H1 (cell line): ENCODE results near the gene GRID1. TPM values are rescaled to one million over a fixed set of nuclear protein-coding genes. Genes with fewer than 3 reads are reported as not detected.

Experiments used
- CTCF ChIA-PET: fragments of 300-600 bp; sonication (Branson Sonifier 250); formaldehyde crosslinking; loops from one replicate; lab custom pipeline; 2021; ENCODE audit not compliant: partially characterized antibody; lab: Charles Lee
- POLR2A ChIA-PET: fragments of 300-600 bp; sonication (Branson Sonifier 250); formaldehyde crosslinking; loops from one replicate; lab custom pipeline; 2021; ENCODE audit warnings: inconsistent platforms; ENCODE audit not compliant: partially characterized antibody; lab: Charles Lee
- DNase-seq, 2 experiments: peaks; one replicate each; pipeline versions ENCODE4 v3.0.0 to v3.0.0-alpha.2; 2010 to 2022; ENCODE audit warnings: low spot score in 2 of 2, low read depth in 1 of 2, mixed read lengths in 1 of 2
- FAIRE-seq: peaks from 2 replicates; lab custom pipeline; 2011; peaks lifted over from hg19 to GRCh38; lab: Jason Lieb, UNC
- H2AFZ ChIP-seq: 2 replicates; pipeline ENCODE4 v1.8.1; 2012; ENCODE audit warnings: low read length, inconsistent platforms
- H2AK5ac ChIP-seq: 2 replicates; pipeline ENCODE4 v1.6.1; 2013; ENCODE audit warnings: low read depth, low read length
- H2BK120ac ChIP-seq: replicated peaks from 2 replicates; pipeline ENCODE3; 2013; ENCODE audit warnings: low read depth, low read length, inconsistent platforms
- H2BK12ac ChIP-seq: 2 replicates; pipeline ENCODE4 v1.6.1; 2013; ENCODE audit warnings: low read depth, low read length
- H2BK15ac ChIP-seq: 2 replicates; pipeline ENCODE4 v1.6.1; 2013; ENCODE audit warnings: low read length
- H2BK20ac ChIP-seq: 2 replicates; pipeline ENCODE4 v1.6.1; 2013; ENCODE audit warnings: low read length
- H2BK5ac ChIP-seq: 2 replicates; pipeline ENCODE4 v1.6.1; 2013; ENCODE audit warnings: low read depth, low read length
- H3K14ac ChIP-seq: 2 replicates; pipeline ENCODE4 v1.6.1; 2013; ENCODE audit warnings: inconsistent platforms; ENCODE audit not compliant: insufficient read length
- H3K18ac ChIP-seq: 2 replicates; pipeline ENCODE4 v1.6.1; 2013; ENCODE audit warnings: low read length; ENCODE audit errors: extremely low read depth
- H3K23ac ChIP-seq: 2 replicates; pipeline ENCODE4 v1.6.1; 2013; ENCODE audit warnings: inconsistent platforms; ENCODE audit not compliant: insufficient read length
- H3K23me2 ChIP-seq: 2 replicates; pipeline ENCODE4 v1.6.1; 2013; ENCODE audit warnings: low read depth, low read length
- H3K27ac ChIP-seq: 2 replicates; pipeline ENCODE4 v1.6.1; 2011; ENCODE audit warnings: low read depth, low read length, inconsistent platforms
- H3K27me3 ChIP-seq, 4 experiments: replicated peaks in 1 of 4; 1 replicate in 1 of 4; 2 replicates in 3 of 4; pipeline versions ENCODE4 v1.6.1 to v1.8.1; 2011 to 2013; ENCODE audit warnings: low read length in 3 of 4, mild to moderate bottlenecking in 3 of 4, inconsistent platforms in 2 of 4, mixed read lengths in 2 of 4, moderate library complexity in 1 of 4; ENCODE audit not compliant: control insufficient read depth in 3 of 4, insufficient read depth in 3 of 4; ENCODE audit errors: extremely low read depth in 1 of 4
- H3K36me3 ChIP-seq, 4 experiments: 2 replicates each; pipeline versions ENCODE4 v1.6.1 to v1.8.1; 2011 to 2013; ENCODE audit warnings: mild to moderate bottlenecking in 4 of 4, low read length in 3 of 4, moderate library complexity in 2 of 4, control low read depth in 1 of 4, inconsistent platforms in 1 of 4; ENCODE audit not compliant: insufficient read depth in 4 of 4, control insufficient read depth in 2 of 4
- H3K4ac ChIP-seq: replicated peaks from 2 replicates; pipeline ENCODE3; 2013; ENCODE audit warnings: low read length, low read depth, mixed read lengths, inconsistent platforms; ENCODE audit not compliant: insufficient read length
- H3K4me1 ChIP-seq, 4 experiments: replicated peaks in 1 of 4; 1 replicate in 1 of 4; 2 replicates in 3 of 4; pipeline versions ENCODE4 v1.6.1 to v1.8.1; 2011 to 2013; ENCODE audit warnings: low read length in 3 of 4, inconsistent platforms in 2 of 4, mixed read lengths in 1 of 4; ENCODE audit not compliant: insufficient read depth in 4 of 4, control insufficient read depth in 3 of 4
- H3K4me2 ChIP-seq, 2 experiments: 2 replicates each; pipeline versions ENCODE4 v1.6.1 to v1.8.1; 2011 to 2013; ENCODE audit warnings: low read depth in 2 of 2, low read length in 2 of 2, control low read depth in 1 of 2, inconsistent platforms in 1 of 2, mild to moderate bottlenecking in 1 of 2; ENCODE audit not compliant: insufficient read depth in 1 of 2
- H3K4me3 ChIP-seq, 4 experiments: fragments of 200-600, 300-600 bp in 1 of 4; sonication (generic), shearing (Covaris generic), sonication (Bioruptor Twin) in 1 of 4; 2 replicates each; pipeline versions ENCODE4 v1.5.1 to v1.8.1; 2011 to 2016; ENCODE audit warnings: low read length in 4 of 4, low read depth in 3 of 4, control low read depth in 2 of 4, inconsistent platforms in 2 of 4, mild to moderate bottlenecking in 2 of 4, mixed read lengths in 1 of 4, moderate library complexity in 1 of 4; ENCODE audit not compliant: insufficient read depth in 2 of 4; ENCODE audit errors: extremely low read depth in 1 of 4
- H3K56ac ChIP-seq: replicated peaks from 2 replicates; pipeline ENCODE3; 2013; ENCODE audit warnings: low read depth, mild to moderate bottlenecking, mixed read lengths, low read length, inconsistent platforms; ENCODE audit not compliant: insufficient read length
- H3K79me1 ChIP-seq: 2 replicates; pipeline ENCODE4 v1.6.1; 2013; ENCODE audit warnings: low read depth, low read length, control low read depth
- H3K79me2 ChIP-seq, 2 experiments: 2 replicates each; pipeline versions ENCODE4 v1.6.1 to v1.8.1; 2012 to 2013; ENCODE audit warnings: low read length in 2 of 2, mild to moderate bottlenecking in 2 of 2, inconsistent platforms in 1 of 2; ENCODE audit not compliant: insufficient read depth in 2 of 2, control insufficient read depth in 1 of 2
- H3K9ac ChIP-seq, 4 experiments: replicated peaks in 1 of 4; 1 replicate in 1 of 4; 2 replicates in 3 of 4; pipeline versions ENCODE4 v1.6.1 to v1.8.1; 2011 to 2013; ENCODE audit warnings: low read depth in 3 of 4, low read length in 3 of 4, control low read depth in 2 of 4, mild to moderate bottlenecking in 2 of 4, moderate library complexity in 2 of 4, inconsistent platforms in 1 of 4; ENCODE audit errors: extremely low read depth in 1 of 4
- H3K9me3 ChIP-seq, 2 experiments: 2 replicates each; pipeline versions ENCODE4 v1.6.1 to v1.8.1; 2012 to 2013; ENCODE audit warnings: mild to moderate bottlenecking in 2 of 2, moderate library complexity in 2 of 2, control low read depth in 1 of 2, inconsistent platforms in 1 of 2, low read depth in 1 of 2, low read length in 1 of 2, mixed read lengths in 1 of 2; ENCODE audit not compliant: insufficient read depth in 2 of 2
- H4K20me1 ChIP-seq, 2 experiments: replicated peaks in 1 of 2; 2 replicates each; pipeline versions ENCODE3 to v1.8.1; 2011 to 2013; ENCODE audit warnings: inconsistent platforms in 2 of 2, low read length in 2 of 2, mild to moderate bottlenecking in 1 of 2; ENCODE audit not compliant: insufficient read depth in 2 of 2, control insufficient read depth in 1 of 2
- H4K5ac ChIP-seq: 2 replicates; pipeline ENCODE4 v1.6.1; 2013; ENCODE audit warnings: low read length, low read depth, mixed read lengths, inconsistent platforms; ENCODE audit not compliant: insufficient read length
- H4K8ac ChIP-seq: 2 replicates; pipeline ENCODE4 v1.8.0; 2013; ENCODE audit warnings: mild to moderate bottlenecking, moderate library complexity, low read length, inconsistent platforms; ENCODE audit not compliant: insufficient read depth; ENCODE audit errors: extremely low read depth
- H4K91ac ChIP-seq: replicated peaks from 2 replicates; pipeline ENCODE3; 2013; ENCODE audit warnings: low read length, mixed read lengths, inconsistent platforms; ENCODE audit not compliant: insufficient read length
- NANOG ChIP-seq: IDR thresholded peaks from 2 replicates; pipeline ENCODE4 v1.6.1; 2011; ENCODE audit warnings: low read length, low read depth, mild to moderate bottlenecking, inconsistent platforms; ENCODE audit not compliant: insufficient read depth, poor library complexity, severe bottlenecking
- POLR2A ChIP-seq, 2 experiments: IDR thresholded peaks; 1 replicate in 1 of 2; 2 replicates in 1 of 2; pipeline ENCODE4 v1.6.1; 2011; ENCODE audit warnings: low read depth in 2 of 2, low read length in 2 of 2, mild to moderate bottlenecking in 2 of 2; ENCODE audit errors: control extremely low read depth in 1 of 2
- TAF7 ChIP-seq: optimal IDR thresholded peaks from 2 replicates; pipeline ENCODE3; 2011; ENCODE audit warnings: low read depth, mild to moderate bottlenecking, inconsistent platforms, low read length, moderate library complexity, borderline replicate concordance
- WGBS, 2 experiments: shearing (Covaris generic) in 1 of 2; methylation state at CpG; one replicate each; pipeline versions ENCODE4 v1.1.6 to v1.1.7; 2013 to 2015; ENCODE audit warnings: low lambda C conversion rate in 2 of 2, mixed read lengths in 2 of 2, inconsistent platforms in 1 of 2, low coverage in 1 of 2, missing lambda C conversion rate in 1 of 2; ENCODE audit not compliant: insufficient replicate concordance in 2 of 2, insufficient coverage in 1 of 2, insufficient read length in 1 of 2; ENCODE audit errors: extremely low coverage in 1 of 2, missing lambda C conversion rate in 1 of 2; 5-methylcytosine and 5-hydroxymethylcytosine counted together
- polyA plus RNA-seq, 7 experiments: library from polyadenylated mRNA; depleted of rRNA in 3 of 7; stranded (reverse) in 5 of 7; unstranded in 2 of 7; fragments of >200 nt in 5 of 7; fragments of 200-250 nt in 2 of 7; gene quantifications; 1 replicate in 5 of 7; 2 replicates in 1 of 7; 4 replicates in 1 of 7; pipeline versions ENCODE4 v1.2.1 to v1.2.3, GENCODE V29; 2011 to 2013; ENCODE audit warnings: missing spikeins in 2 of 7, mixed read lengths in 2 of 7
- total RNA-seq: library from RNA; stranded (reverse); fragmentation: NEBNext Ultra II Directional; extraction: Animal tissue kit (Norgen Biotek cat#: 25700); gene quantifications from 2 replicates; pipeline ENCODE4 v1.2.1, GENCODE V29; 2021
- TF ChIP-seq, protein P1 (sequence below): IDR thresholded peaks from 2 replicates; pipeline ENCODE4 v1.6.1; 2012; ENCODE audit warnings: inconsistent platforms

The GRID1 gene
- total and polyA plus RNA-seq, 2 of the 8 experiments (the other 6 are each of a cell fraction or from before 2014, with no cell fraction given), result 0.22 to 0.30 TPM

DNA sequence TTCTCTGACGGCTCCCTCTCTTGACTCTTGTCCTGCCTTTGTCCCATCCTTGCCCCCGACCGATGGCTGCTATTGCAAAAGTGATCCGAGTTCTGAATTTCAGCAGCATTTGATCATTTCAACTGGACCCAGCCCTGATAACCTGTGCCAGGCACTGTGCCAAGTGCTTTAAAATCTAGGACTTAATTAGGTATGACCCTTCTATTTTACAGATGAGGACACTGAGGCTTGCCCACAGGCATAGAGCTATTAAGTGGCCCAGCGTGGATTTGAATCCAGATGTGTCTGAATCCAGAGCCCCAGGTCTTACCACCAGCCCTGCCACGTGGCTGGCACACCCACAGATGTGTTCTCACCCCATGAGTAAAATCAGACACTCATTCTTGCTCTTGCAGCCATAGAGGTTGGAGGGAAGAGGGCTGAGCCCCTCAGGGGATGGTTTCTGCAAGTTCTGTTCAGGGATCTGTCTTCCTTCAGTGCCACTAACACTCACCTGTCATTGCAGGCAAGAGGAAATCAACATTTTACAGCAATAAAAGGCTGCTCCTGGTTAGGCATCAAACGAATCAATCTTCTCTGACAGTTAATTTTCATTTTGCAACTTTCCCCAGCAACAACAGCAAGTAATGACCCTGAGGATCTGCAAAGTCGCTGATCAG, 101.2 kb downstream of the GRID1 start:
- Histone ChIP-seq H2BK15ac (peak overlapping the region; percentile 46; the same call in 1 of the 2 replicates), H3K14ac (no peak overlapping the region), H3K4me1 (peaks cover 0 to 15% (median 7%) of the 10 kb centered on the region in 4 experiments; a peak in 6 of 7 replicates), H3K36me3 (no peaks in the 10 kb centered on the region), H4K91ac (no peak overlapping the region), H2BK20ac (no peak overlapping the region), H3K4ac (no peak overlapping the region), H3K23me2 (no peaks in the 10 kb centered on the region; the same call in 1 of the 2 replicates), H3K9ac (no peak overlapping the region), H3K56ac (no peak overlapping the region), H3K9me3 (no peaks in the 10 kb centered on the region), H4K5ac (no peak overlapping the region), H3K79me2 (no peaks in the 10 kb centered on the region), H4K8ac (no peak overlapping the region), H3K27ac (no peak overlapping the region), H2AFZ (no peak overlapping the region), H3K18ac (no peak overlapping the region), H2BK120ac (no peak overlapping the region), H4K20me1 (no peaks in the 10 kb centered on the region), H3K23ac (no peak overlapping the region), H3K4me2 (no peak overlapping the region), H2BK12ac (no peak overlapping the region), H3K27me3 (peaks cover 0 to 10% (median 4%) of the 10 kb centered on the region in 4 experiments; a peak in 5 of 7 replicates), H2AK5ac (no peak overlapping the region), H3K4me3 (no peak overlapping the region), H2BK5ac (no peak overlapping the region), H3K79me1 (no peaks in the 10 kb centered on the region; the same call in 1 of the 2 replicates)
- TF ChIP-seq NANOG (no peak), POLR2A (IDR thresholded peaks at IDR 0.05; ENCODE audit: control extremely low read depth in 1 of 2, low read depth in 2 of 2, low read length in 2 of 2) (no peak), TAF7 (no peak)
- TF ChIP-seq, protein P1, sequence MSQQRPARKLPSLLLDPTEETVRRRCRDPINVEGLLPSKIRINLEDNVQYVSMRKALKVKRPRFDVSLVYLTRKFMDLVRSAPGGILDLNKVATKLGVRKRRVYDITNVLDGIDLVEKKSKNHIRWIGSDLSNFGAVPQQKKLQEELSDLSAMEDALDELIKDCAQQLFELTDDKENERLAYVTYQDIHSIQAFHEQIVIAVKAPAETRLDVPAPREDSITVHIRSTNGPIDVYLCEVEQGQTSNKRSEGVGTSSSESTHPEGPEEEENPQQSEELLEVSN, result peak; percentile 40; the same call in 1 of the 2 replicates
- ChIA-PET POLR2A (no interaction called here), CTCF (interaction anchor here (1.4 to 15.7 kb wide), 7 partner anchors 12 to 96 kb away, joined by 3 to 137 read pairs (median 15); no protein-coding TSS in a partner anchor)
- DNase-seq (peak in 1 of 2 experiments; percentile 22), FAIRE-seq (no peak)
- WGBS, 2 experiments, result 83% methylated on average over 8 of the region's 8 CpGs; no CpG with 5 or more reads in 1 of the 2 experiments
